ENCODE measurements around the gene RYR2.

DNA sequence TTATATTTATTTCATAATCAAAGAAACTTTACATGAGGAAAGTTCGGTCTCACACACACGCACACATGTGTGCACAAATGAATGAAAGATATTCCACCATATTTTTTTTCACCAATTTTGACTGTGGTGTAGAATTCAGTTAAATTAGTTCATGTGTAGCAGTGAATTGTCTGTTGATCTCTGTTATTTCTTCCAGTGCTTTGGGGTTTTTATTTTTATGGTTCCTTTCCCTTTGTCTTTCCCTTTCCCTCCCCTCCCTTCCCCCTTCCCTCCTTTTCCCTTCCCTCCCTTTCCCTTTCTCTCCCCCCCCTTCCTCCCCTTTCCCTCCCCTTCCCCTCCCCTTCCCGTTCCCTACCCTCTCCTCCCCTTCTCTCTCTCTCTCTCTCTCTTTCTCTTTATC lies 8.9 kb downstream of the RYR2 start:
- TF ChIP-seq, protein P1, sequence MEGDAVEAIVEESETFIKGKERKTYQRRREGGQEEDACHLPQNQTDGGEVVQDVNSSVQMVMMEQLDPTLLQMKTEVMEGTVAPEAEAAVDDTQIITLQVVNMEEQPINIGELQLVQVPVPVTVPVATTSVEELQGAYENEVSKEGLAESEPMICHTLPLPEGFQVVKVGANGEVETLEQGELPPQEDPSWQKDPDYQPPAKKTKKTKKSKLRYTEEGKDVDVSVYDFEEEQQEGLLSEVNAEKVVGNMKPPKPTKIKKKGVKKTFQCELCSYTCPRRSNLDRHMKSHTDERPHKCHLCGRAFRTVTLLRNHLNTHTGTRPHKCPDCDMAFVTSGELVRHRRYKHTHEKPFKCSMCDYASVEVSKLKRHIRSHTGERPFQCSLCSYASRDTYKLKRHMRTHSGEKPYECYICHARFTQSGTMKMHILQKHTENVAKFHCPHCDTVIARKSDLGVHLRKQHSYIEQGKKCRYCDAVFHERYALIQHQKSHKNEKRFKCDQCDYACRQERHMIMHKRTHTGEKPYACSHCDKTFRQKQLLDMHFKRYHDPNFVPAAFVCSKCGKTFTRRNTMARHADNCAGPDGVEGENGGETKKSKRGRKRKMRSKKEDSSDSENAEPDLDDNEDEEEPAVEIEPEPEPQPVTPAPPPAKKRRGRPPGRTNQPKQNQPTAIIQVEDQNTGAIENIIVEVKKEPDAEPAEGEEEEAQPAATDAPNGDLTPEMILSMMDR (IDR thresholded peaks at IDR 0.05) = no peak
- TF ChIP-seq, protein P2, sequence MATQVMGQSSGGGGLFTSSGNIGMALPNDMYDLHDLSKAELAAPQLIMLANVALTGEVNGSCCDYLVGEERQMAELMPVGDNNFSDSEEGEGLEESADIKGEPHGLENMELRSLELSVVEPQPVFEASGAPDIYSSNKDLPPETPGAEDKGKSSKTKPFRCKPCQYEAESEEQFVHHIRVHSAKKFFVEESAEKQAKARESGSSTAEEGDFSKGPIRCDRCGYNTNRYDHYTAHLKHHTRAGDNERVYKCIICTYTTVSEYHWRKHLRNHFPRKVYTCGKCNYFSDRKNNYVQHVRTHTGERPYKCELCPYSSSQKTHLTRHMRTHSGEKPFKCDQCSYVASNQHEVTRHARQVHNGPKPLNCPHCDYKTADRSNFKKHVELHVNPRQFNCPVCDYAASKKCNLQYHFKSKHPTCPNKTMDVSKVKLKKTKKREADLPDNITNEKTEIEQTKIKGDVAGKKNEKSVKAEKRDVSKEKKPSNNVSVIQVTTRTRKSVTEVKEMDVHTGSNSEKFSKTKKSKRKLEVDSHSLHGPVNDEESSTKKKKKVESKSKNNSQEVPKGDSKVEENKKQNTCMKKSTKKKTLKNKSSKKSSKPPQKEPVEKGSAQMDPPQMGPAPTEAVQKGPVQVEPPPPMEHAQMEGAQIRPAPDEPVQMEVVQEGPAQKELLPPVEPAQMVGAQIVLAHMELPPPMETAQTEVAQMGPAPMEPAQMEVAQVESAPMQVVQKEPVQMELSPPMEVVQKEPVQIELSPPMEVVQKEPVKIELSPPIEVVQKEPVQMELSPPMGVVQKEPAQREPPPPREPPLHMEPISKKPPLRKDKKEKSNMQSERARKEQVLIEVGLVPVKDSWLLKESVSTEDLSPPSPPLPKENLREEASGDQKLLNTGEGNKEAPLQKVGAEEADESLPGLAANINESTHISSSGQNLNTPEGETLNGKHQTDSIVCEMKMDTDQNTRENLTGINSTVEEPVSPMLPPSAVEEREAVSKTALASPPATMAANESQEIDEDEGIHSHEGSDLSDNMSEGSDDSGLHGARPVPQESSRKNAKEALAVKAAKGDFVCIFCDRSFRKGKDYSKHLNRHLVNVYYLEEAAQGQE (IDR thresholded peaks at IDR 0.05; ENCODE audit: low read depth, low read length) = no peak
- TF ChIP-seq POLR2AphosphoS5 (IDR thresholded peaks at IDR 0.05; ENCODE audit: low read depth, low read length) (no peak), GABPA (IDR thresholded peaks at IDR 0.05; ENCODE audit: low read depth) (no peak), TCF12 (IDR thresholded peaks at IDR 0.05) (no peak), NRF1 (IDR thresholded peaks at IDR 0.05; ENCODE audit: low read depth, low read length) (no peak), SIN3A (IDR thresholded peaks at IDR 0.05; ENCODE audit: borderline replicate concordance, low read depth, low read length) (no peak), FOXJ3 (CRISPR knock-in tag; IDR thresholded peaks at IDR 0.05) (no peak), TAF1 (IDR thresholded peaks at IDR 0.05; ENCODE audit: borderline replicate concordance, low read depth, low read length) (no peak)
- TF ChIP-seq, protein P3, sequence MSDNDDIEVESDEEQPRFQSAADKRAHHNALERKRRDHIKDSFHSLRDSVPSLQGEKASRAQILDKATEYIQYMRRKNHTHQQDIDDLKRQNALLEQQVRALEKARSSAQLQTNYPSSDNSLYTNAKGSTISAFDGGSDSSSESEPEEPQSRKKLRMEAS (IDR thresholded peaks at IDR 0.05; ENCODE audit: low read depth) = no peak

Measured in SK-N-SH (cell line).